HS-5 (cell line): ENCODE data around the gene CEP131.

Source experiments
- DNase-seq: peaks from one replicate; pipeline ENCODE4 v3.0.0-alpha.2; 2012; ENCODE audit warnings: low read depth

CEP131 gene

DNA sequence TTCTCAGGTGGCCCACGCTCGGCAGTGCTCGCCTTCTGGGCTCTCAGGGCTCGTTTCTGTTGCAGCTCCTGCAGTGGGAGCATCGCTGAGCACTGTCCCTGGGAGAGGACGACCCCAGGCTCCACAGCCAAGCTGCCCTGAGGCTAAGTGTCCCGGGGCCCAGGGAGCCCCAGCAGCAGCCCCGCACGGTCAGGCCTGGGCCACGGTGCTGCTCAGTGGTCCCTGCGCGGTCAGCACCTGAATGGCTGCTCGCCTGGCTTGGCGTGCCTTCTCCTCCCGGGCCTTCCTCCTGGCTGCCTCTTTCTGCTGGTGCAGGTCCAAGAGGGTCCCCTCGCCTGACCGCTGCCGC is 23.3 kb downstream of the CEP131 start:
- DNase-seq = no peak

DNA sequence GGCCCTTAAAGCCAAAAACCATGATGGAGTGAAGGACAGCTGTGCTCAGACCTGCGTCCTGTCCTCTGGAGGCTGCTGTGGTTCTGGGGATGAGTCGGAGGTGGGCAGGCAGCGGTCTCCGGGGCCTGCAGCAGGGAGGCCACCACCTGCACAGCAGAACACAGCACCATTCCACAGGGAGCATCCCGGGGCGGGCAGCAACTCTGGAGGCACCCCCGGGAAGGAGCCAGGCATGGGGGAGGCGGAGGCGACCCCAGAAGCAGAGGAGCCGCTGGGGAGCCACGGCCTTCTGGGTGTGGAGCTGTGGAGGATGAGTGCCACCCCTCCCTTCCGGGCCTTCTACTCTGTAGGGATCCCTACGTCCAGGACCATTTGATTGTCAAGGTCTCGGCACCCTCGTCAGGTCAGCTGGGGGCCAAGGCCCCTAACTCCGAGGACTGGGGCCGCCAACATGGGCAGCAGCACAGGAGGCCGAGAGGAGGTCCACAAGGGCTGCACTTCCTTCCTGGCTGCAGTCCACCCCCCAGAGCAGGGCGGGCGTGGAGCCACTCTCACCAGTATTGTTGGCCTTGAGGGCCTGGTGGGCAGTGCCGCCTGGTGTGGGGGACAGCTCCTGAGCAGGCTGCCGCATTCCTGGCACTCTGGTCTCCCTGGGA is 23.8 kb downstream of the CEP131 start:
- DNase-seq = no peak

DNA sequence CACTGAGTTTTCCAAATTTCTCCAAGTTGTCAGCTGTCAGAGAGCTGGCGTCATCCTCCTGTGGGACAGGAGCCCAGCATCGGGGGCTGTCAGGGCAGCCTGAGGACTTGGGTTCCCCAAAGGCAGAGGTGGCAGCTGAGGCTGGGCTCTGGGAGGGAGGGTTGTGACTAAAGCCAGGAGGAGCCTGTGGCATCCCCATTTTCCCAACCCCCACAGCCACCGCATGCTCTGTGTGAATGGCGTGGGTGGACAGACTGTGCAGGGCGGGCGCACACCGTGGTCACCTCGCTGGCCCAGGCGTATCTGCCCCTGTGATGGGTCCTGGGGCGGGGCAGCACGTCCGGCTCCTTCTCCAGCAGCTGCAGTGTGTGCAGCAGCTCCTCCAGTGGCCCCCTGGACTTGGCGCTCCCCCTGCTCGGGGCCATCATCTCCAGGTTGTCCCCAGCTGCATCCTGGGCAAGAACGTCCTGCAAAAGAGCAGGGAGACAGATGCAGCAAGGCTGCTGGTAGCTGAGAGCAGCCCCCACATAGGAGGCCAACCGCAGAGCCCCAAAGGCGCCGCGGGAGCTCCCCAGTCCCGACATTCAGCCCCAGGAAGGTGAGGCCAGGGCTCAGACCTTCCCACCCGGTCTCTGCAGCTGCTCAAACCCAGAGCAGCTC is 24.8 kb downstream of the CEP131 start:
- no peak for DNase-seq

DNA sequence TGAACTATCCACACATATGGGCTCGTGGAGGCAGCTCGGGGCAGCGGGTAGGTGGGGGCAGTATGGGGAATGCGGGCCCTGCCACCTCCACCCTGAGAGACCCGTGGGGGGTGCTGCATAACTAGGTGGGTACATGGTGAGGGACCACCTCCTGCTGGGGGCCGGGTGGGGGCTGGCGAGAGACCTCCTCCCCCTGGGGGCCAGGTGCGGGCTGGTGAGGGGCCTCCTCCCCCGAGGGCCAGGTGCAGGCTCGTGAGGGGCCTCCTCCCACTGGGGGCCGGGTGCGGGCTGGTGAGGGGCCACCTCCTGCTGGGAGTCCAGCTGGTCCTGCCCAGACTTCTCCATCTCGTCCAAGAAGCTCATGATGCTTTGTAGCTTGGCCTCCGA is 25.4 kb downstream of the CEP131 start:
- DNase-seq = no peak

DNA sequence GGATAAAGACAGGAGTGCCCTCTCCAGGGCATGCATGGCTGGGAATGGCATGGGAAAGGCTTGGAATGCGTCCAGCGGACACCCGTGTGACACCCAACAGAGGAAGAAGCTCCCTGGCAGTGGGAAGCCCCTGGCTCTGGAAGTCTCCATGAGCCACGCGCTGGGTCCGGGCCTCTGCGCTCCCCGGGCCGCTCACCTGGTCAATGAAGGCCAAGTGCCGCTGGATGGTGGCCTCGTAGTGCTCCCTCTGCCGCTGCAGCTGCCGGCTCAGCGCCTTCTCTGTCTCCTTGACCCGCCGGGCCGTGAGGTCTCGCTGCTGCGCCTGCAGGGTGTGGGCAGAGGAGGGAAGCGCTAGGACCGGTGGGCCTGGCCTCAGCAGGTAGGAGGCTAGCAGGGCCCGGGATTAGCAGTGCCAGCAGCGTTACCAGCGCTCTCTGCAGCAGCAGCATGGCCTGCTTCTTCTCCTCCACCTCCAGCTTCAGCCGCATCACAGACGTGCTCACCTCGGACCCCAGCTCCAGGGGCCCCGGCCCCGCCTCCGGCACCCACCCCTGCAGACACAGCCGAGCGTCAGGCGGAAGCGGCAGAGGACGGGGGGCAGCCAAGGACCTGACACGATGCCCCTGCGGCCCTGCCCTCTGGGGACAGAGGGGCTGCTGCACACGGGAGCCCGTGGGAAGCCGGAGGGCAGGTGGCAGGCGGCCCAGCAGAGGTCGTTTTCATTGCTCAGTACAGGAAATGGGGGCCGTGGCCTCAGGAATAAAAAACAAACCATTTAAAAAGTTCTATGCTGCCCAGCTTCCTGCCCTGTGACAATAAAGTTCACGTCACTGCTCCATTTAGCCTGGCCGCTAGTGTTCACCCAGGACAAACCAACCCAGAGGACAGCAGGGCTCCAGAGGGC is 26.0 kb downstream of the CEP131 start:
- DNase-seq = no peak

DNA sequence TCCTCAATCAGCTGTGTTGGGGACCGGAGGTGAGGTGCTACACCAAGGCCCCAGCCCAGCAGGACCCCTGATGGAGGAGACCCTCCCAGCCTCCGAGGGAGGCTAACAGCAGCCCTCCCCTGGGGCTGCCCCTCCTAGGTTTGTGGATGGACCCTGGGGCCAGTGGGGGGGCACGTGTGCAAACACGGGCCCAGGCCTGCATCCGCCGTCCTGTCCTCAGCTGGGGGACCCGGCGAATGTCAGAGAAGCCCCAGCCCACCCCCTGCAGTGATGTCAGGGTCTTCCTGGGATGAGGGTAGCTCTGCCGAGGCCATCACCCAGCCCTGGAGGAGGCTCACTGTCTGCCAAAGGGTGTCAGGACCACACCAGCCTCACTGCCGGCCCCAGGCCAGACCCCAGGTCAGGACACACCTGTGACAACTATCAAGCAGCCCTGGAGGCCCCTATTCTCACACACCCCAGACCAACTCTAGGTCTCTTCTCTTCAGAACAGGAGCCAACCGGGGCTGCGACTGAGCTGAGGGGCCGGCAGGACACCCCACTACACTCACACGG is 26.7 kb downstream of the CEP131 start:
- no peak for DNase-seq

DNA sequence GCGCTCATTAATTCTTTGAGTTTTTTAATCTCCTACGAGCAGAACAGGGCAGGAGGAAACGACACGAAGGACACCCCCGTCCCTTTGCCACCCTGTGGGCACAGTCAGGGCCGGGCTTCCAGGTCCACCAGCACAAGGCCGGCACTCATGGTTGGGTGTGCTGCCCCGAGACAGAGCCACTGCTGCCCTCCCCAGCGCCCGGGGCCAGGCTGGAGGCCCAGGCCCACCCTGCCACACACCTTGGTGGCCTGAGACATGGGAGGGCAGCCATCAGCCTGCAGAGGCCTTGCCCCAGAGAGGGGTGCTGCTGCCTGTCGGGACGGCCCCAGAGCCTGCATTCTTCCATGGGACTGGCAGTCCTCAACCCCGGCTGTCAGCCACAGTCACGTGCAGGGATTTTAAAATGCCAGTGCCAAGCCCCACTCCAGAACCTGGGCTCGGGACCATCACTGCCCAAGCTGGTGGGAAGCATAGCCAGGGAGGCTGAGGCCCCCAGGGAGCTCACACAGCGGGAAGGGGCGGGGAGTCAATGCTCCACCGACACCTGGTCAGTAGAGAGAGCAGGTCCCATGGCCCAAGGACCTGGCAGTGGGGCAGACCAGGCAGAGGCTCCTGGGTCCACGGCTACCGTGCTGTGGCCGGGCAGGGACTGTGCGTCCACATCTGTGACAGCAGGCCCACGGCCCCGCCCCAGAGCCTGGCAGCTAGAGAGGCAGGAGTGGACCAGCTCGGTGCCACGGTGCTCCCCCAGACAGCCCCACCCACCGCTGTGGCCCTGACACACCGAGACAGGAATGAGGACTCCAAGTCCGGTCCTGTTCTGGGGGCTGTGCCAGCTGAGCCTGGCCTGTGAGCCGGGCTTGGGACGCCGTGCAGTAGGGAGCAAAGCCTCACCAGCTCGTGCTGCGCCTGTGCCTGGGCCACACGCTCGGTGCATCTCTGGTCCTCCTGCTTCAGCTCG is 27.5 kb downstream of the CEP131 start:
- no peak for DNase-seq

DNA sequence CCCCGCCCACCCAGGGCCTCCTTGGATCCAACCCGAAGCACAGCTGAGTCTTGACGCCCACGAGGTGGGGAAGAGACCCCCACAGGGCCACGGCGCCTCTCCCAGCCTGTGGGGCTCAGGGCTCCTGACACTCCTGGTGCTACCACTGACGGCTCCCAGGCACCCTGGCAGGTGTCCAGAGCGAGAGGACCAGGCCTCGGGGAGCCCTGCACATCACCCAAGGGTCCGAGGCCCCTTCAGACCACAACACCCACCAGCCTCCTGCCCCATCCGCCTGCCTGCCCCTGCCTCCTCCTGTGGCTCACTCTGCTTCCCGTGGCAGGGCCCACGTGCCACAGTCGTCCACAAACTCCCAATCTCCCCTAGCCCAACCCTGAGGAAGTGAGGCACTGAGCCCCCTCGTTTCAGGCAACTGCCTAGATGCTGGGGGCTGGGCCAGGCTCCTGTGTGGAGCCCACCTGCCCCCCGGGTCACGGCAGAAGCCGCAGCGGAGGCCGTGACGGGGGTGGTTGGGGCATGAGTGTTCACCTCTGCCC is 28.5 kb downstream of the CEP131 start:
- no peak for DNase-seq

DNA sequence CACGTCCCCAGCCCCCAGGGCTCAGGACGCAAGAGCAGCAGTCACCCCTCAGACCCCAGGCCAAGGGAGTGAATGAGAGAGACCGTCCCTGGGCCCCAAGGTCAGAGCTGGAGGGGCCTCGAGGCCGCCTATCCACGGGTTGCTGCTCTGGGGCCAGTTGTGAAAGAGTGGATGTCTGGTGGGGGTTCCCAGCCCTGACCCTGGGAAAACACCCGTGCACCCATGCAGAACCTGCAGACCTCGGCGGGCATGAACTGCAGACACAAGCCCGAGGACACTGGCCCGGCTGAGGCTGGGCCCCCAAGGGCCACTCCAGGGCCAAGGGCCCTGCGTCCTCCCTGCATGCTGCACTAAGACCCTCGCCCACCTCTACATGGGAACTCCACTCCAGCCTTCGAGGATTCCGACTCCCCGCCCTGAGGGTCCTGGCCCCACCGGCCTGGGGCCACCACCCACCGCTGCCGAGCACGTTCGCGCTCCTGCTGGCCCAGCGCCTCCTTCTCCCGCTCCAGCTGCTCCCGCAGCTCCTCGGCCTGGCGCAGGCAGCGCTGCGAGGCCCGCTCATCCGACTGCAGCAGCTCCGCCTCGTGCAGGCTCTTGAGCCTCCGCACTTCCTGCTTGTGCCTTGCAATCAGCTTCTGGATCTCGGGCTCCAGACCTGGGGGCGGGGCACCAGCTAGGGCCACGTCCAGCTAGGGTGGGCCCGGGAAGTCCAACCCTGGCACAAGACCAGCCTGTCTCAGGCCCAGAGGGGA is 29.1 kb downstream of the CEP131 start:
- no peak for DNase-seq

DNA sequence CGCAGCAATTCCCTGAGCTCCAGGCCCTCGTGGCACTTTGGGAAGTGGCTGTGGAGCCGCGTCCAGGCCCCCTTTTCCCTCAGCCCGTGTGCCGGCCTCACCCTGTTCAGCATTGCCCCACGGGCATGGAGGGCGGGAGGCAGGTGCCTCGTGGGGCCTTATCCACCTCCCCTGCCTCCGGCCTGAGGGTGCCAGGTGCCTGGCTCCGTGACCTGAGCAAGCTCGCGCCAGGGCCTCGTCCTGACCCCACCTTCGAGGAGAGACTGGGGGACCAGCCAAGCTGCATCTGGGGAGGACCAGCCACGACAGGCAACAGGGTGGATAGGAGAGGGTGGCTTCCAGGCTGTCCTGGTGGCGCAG is 29.7 kb downstream of the CEP131 start:
- no peak for DNase-seq

DNA sequence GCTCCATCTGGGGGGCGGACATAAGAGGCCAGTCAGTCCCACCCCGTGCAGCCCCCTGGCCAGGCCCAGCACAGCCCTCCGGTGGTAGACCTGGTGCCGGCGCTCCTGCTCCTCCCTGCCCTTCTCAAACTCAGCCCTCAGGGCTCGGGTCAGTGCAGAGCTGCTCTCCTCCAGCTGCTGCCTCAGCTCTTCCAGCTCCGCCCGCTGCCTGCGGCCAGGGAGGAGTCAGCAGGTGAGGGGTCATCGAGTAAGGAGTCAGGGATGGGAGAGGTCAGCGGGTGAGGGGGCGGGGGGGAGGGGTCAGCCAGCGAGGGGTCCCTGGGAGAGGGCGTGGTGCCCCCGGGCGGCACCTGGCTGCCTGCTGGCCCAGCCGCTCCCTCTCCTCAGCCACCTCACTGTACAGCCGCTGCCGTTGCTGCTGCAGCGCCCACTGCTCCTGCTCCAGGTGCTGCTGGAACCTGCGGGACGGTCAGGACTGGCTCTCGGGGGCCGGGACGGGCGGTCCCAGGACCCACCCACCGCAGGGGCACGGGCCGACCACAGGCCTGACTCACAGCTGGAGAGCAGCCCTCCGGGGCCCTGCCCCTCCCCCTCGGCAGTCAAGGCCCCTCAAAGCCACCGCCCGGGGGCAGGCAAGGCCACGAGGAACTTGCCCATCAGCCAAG is 30.2 kb downstream of the CEP131 start:
- DNase-seq = no peak

DNA sequence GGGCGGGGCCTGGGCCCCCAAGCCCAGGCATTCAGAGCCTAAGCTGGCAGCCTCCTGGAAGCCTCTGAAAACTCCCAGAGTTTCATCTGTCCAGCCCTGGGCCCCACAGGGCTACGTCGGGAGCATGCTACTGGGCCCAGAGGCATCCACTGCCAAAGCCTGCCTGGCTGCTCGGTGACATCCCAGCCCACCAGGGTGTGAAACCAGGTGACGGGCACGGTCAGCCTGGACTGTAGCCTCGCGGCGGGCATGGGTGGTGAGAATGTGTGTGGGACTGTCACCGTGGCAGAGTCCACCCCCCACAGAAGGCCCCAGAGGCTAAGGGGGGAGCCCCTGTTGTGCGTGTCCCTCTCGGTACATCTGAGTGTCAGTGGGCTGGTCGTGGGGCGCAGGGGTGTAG is 31.1 kb downstream of the CEP131 start:
- DNase-seq = no peak

DNA sequence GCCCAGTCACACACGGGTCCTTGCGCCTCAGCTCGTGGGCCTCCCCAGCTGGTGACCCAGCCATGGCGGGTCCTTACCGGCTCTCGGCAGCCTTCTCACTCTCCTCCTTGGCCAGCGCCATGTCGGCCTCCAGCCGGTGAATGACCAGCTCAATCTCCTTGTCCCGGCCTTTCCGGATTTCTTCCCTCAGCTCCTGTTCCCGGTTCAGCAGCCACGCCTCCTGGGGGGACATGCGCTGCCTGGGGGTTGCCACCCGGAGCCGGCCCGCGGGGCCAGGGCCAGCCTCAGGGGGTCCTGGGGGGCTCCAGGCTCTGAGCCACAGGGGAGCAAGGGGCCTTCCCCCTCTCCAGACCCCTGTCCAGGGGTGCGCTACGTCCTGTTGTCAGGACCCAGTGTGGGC is 31.6 kb downstream of the CEP131 start:
- DNase-seq = no peak

DNA sequence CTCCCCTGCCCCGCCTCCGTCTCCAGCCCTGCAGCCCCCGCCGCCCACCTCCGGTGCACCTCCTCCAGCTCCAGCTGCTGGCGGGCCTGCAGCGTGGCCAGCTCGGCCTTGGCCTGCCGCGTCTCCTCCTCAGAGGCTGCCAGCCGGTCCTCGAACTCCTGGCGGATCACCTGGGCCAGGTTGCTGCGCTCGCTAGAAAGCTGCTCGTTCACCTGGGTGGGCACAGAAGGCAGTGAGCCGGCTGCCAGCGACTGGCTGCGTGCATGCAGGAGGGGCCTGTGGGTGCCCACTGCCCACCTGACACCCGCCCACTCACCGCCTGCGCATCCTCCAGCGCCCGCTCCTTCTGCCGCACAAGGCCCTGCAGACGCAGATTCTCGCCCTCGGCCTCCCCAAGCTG is 32.2 kb downstream of the CEP131 start:
- no peak for DNase-seq

DNA sequence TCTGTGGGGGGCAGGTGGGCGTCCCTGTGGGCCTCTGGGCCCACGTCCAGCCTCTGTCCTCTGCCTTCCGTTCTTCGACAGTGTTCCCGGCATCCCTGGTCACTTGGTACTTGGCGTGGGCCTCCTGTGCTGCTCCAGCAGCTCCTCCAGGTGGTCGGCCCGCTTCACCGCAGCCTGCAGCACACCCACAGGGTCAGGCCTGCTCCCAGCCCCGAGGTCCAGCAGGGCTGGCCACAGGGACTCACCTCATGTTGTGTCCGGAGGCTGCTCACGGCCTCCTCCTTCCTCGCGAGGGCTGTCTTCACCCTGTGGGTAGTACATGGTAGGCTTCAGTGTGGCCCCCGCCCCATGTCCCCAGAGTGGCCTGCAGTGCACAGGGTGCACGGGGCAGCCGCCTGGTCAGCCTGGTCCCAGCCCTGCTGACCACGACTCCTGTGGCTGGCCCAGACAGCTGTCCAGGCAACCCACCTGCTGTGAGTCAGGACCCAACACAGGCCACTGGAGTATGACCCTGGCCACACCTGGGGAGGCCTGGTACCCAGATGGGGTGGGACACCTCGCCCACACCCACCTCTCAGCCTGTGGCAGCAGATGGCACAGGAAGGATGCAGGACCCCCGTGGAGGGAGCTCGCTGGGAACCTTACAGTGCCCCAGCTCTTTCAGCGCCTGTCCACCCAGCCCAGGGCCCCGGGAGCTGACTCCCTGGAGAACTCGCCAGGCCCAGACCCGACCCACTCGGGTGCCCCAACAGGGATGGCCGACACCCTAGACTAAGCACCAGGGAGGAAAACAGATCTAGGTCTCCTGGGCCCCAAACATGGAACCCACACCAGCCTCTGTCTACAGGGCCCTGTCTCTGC is 32.9 kb downstream of the CEP131 start:
- no peak for DNase-seq

DNA sequence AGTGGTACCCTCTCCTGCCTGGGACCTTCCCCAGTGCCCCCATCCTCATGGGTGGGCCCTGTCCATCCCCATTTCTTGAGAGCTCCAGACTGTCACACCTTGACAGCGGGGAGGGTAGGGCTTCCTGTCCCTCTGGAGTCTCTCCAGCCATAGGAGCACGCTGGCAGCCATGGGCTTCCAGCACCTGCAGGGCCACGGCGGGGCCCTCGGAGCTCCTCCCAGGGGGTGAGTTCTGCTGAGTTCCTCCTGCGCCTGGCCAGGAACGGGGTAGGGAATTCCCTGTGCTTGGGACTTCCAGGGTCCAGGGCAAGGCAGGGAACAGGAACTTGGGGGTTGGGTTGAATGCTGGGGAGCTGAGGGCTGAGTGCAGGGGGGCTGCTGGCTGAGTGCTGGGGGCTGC is 33.7 kb downstream of the CEP131 start:
- no peak for DNase-seq

DNA sequence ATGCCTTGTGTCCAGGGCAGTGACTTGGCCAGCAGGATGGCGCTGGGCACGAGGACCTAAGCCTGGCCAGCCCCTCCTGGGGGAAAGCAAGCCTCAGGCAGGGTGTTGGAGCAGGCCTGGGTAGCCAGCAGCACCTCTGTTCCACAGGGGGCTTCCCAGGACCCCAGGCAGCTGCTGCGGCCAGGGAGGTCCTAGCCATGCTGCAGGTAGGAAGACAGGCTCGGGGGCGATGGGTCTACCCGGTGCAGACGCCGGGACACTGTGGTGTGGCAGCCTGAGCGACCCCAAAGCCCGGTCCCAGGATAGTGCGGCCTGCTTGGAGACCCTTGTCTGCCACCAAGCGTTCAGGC is 34.3 kb downstream of the CEP131 start:
- DNase-seq = no peak

DNA sequence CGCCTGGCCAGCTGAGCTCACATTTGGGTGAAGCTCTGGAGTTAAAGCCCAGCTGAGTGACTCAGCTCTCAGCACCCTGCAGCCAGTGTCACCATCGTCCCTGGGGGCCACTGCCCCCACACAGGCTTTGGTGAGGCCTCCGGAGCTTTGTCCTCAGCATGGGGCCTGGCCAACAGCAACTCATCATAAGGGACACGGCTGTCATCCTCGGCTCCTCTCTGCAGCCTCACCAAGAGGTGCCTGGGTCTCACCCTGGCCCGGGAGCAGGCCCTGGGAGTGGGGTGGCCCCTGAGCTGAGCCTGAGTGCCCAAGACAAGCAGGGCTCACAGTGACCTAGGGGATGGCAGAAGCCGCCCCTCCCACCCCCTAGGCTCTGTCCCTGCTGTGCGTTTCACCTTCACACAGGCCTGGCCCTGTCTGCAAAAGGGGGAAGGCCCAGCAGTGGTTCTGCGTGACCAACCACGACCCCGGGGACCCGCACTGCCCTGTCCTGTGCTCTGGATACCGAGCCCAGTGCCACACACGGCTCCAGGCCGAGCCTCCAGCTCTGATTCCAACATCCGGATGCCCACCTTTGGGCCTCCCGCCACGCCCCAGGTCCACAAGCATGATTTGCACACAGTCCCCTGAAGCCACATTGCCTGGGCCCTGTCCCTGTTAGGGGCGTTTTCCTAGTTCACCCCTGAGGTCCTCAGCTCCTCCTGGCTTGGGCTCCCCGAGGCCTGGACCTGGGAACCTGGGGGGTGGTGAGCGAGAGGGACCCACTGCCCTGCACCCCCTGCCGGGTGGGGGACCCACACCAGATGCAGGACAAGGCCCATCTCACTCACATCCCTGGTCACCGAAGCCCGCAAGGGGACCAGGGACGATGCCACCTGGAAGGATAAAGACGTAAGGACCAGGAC is 34.9 kb downstream of the CEP131 start:
- DNase-seq = no peak
